Measurements from ENCODE around the gene ATP2A3.

DNA sequence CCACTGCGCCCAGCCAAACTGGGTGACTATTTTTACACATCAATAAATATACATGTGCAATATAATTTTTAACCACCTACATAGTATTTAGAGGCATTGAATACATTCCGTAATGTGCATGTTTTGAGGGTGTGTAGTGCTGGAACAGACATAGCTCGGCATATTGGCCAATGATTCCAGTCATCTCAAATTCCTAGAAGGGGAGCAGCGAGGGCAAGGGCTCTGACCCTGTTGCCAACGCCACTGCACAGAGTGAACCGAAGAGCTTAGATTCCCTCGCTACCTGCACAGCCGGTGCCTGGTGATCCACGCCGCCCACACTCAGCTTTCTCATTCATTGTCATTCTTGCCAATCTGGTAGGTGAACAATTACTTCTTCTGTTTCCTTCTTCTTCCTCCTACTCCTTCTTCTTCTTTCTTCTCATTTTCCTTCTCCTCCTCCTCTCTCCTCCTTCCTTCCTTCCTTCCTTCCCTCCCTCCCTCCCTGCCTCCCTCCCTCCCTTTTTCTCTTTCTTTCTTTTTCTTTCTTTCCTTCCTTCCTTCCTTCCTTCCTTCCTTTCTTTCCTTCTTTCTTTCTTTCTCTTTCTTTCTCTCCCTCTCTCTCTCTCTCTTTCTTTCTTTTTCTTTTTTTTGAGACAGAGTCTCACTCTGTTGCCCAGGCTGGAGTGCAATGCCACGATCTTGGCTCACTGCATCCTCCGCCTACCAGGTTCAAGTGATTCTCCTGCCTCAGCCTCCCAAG is 26.3 kb upstream of the ATP2A3 start:
- TF ChIP-seq GABPA (IDR thresholded peaks at IDR 0.05; ENCODE audit: low read depth) (no peak), POLR2AphosphoS5 (IDR thresholded peaks at IDR 0.05; ENCODE audit: low read depth) (no peak), SPI1 (IDR thresholded peaks at IDR 0.05; ENCODE audit: borderline replicate concordance, low read depth) (no peak)
- TF ChIP-seq, protein P1, sequence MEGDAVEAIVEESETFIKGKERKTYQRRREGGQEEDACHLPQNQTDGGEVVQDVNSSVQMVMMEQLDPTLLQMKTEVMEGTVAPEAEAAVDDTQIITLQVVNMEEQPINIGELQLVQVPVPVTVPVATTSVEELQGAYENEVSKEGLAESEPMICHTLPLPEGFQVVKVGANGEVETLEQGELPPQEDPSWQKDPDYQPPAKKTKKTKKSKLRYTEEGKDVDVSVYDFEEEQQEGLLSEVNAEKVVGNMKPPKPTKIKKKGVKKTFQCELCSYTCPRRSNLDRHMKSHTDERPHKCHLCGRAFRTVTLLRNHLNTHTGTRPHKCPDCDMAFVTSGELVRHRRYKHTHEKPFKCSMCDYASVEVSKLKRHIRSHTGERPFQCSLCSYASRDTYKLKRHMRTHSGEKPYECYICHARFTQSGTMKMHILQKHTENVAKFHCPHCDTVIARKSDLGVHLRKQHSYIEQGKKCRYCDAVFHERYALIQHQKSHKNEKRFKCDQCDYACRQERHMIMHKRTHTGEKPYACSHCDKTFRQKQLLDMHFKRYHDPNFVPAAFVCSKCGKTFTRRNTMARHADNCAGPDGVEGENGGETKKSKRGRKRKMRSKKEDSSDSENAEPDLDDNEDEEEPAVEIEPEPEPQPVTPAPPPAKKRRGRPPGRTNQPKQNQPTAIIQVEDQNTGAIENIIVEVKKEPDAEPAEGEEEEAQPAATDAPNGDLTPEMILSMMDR (IDR thresholded peaks at IDR 0.05; ENCODE audit: insufficient read depth, low read length), result no peak

All from HL-60 (cell line).